Measurements from ENCODE around the gene NEUROD4. TPM values are rescaled to one million over a fixed set of nuclear protein-coding genes. Genes with fewer than 3 reads are reported as not detected.

NEUROD4 gene
- total RNA-seq, 1 experiment from 2014 or later: not detected

DNA sequence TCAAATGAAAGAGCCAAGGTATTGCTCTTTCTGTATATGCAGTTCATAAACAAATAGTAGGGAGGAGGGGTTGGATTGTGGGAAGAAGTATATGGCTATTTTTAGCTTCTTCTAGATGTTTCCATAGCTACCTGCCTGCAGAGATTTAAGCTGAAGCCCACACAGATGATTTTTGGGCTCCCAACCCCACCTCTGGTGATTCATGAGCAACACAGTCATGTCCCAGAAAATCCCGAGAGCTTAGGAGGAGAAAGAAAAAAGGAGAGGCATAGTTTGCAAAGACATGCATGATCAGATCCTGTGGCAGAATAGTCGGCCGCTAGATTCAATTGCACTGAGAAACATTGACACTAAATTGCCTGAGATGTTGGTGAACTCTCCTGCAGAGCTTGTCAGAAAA, 49.0 kb upstream of the NEUROD4 start (continued):
- TF ChIP-seq, protein P1, sequence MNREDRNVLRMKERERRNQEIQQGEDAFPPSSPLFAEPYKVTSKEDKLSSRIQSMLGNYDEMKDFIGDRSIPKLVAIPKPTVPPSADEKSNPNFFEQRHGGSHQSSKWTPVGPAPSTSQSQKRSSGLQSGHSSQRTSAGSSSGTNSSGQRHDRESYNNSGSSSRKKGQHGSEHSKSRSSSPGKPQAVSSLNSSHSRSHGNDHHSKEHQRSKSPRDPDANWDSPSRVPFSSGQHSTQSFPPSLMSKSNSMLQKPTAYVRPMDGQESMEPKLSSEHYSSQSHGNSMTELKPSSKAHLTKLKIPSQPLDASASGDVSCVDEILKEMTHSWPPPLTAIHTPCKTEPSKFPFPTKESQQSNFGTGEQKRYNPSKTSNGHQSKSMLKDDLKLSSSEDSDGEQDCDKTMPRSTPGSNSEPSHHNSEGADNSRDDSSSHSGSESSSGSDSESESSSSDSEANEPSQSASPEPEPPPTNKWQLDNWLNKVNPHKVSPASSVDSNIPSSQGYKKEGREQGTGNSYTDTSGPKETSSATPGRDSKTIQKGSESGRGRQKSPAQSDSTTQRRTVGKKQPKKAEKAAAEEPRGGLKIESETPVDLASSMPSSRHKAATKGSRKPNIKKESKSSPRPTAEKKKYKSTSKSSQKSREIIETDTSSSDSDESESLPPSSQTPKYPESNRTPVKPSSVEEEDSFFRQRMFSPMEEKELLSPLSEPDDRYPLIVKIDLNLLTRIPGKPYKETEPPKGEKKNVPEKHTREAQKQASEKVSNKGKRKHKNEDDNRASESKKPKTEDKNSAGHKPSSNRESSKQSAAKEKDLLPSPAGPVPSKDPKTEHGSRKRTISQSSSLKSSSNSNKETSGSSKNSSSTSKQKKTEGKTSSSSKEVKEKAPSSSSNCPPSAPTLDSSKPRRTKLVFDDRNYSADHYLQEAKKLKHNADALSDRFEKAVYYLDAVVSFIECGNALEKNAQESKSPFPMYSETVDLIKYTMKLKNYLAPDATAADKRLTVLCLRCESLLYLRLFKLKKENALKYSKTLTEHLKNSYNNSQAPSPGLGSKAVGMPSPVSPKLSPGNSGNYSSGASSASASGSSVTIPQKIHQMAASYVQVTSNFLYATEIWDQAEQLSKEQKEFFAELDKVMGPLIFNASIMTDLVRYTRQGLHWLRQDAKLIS (CRISPR knock-in tag; IDR thresholded peaks at IDR 0.05; ENCODE audit: borderline replicate concordance): no peak
- TF ChIP-seq, protein P2, sequence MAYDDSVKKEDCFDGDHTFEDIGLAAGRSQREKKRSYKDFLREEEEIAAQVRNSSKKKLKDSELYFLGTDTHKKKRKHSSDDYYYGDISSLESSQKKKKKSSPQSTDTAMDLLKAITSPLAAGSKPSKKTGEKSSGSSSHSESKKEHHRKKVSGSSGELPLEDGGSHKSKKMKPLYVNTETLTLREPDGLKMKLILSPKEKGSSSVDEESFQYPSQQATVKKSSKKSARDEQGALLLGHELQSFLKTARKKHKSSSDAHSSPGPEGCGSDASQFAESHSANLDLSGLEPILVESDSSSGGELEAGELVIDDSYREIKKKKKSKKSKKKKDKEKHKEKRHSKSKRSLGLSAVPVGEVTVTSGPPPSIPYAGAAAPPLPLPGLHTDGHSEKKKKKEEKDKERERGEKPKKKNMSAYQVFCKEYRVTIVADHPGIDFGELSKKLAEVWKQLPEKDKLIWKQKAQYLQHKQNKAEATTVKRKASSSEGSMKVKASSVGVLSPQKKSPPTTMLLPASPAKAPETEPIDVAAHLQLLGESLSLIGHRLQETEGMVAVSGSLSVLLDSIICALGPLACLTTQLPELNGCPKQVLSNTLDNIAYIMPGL (CRISPR knock-in tag; IDR thresholded peaks at IDR 0.05): no peak
- TF ChIP-seq ESRRA (CRISPR knock-in tag; IDR thresholded peaks at IDR 0.05; ENCODE audit: borderline replicate concordance) (no peak), GABPB1 (CRISPR knock-in tag; IDR thresholded peaks at IDR 0.05) (no peak)

DNA sequence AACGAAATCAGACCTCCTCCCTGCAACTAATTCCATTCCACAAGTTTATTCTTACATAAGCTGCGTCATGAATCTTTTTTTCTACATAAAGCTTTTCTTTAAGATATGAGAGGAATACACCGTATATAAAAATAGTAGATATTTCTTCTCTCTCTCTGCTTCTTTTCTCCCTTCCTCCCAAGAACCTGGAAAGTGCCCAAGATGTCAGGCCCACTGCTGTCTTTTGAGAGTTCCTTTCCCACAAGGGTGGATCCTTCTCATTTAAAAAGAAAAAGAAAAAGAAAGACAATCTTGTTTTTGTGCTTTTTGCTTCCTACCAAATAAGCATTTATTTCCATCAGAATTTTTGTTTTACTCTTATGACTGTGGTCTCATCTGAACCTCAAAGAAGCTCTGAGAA, 46.2 kb upstream of the NEUROD4 start:
- POLR2A ChIA-PET: no interaction called here
- ATAC-seq (no peak), DNase-seq (ENCODE audit: low spot score) (no peak)
- CTCF ChIA-PET: interaction anchor here (0.9 to 5.0 kb wide), 4 partner anchors 24 to 224 kb away, joined by 3 to 44 read pairs (median 4); no protein-coding TSS in a partner anchor
- H3K27me3 Mint-ChIP-seq (ENCODE audit: low read depth): no peaks in the 10 kb centered on the region
- H3K27ac Mint-ChIP-seq: no peak overlapping the region
- H3K36me3 Mint-ChIP-seq: no peaks in the 10 kb centered on the region
- no peaks in the 10 kb centered on the region for H3K9me3 Mint-ChIP-seq
- no peak overlapping the region for H3K4me3 Mint-ChIP-seq
- peaks cover 18% of the 10 kb centered on the region for H3K4me1 Mint-ChIP-seq
- no peak for TF ChIP-seq TP53 (CRISPR knock-in tag; IDR thresholded peaks at IDR 0.05)
- TF ChIP-seq KAT7 (CRISPR knock-in tag; IDR thresholded peaks at IDR 0.05; ENCODE audit: borderline replicate concordance): no peak
- TF ChIP-seq, protein P3, sequence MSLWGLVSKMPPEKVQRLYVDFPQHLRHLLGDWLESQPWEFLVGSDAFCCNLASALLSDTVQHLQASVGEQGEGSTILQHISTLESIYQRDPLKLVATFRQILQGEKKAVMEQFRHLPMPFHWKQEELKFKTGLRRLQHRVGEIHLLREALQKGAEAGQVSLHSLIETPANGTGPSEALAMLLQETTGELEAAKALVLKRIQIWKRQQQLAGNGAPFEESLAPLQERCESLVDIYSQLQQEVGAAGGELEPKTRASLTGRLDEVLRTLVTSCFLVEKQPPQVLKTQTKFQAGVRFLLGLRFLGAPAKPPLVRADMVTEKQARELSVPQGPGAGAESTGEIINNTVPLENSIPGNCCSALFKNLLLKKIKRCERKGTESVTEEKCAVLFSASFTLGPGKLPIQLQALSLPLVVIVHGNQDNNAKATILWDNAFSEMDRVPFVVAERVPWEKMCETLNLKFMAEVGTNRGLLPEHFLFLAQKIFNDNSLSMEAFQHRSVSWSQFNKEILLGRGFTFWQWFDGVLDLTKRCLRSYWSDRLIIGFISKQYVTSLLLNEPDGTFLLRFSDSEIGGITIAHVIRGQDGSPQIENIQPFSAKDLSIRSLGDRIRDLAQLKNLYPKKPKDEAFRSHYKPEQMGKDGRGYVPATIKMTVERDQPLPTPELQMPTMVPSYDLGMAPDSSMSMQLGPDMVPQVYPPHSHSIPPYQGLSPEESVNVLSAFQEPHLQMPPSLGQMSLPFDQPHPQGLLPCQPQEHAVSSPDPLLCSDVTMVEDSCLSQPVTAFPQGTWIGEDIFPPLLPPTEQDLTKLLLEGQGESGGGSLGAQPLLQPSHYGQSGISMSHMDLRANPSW (CRISPR knock-in tag; conservative IDR thresholded peaks at IDR 0.05; ENCODE audit: low read depth): no peak
- no peak for TF ChIP-seq SMAD4 (CRISPR knock-in tag; IDR thresholded peaks at IDR 0.05)
- TF ChIP-seq, protein P4, sequence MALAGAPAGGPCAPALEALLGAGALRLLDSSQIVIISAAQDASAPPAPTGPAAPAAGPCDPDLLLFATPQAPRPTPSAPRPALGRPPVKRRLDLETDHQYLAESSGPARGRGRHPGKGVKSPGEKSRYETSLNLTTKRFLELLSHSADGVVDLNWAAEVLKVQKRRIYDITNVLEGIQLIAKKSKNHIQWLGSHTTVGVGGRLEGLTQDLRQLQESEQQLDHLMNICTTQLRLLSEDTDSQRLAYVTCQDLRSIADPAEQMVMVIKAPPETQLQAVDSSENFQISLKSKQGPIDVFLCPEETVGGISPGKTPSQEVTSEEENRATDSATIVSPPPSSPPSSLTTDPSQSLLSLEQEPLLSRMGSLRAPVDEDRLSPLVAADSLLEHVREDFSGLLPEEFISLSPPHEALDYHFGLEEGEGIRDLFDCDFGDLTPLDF (CRISPR knock-in tag; IDR thresholded peaks at IDR 0.05): no peak
- no peak for TF ChIP-seq CREB1 (CRISPR knock-in tag; IDR thresholded peaks at IDR 0.05)
- TF ChIP-seq CREM (CRISPR knock-in tag; IDR thresholded peaks at IDR 0.05): no peak
- no peak for TF ChIP-seq JAZF1 (CRISPR knock-in tag; IDR thresholded peaks at IDR 0.05)
- no peak for TF ChIP-seq ZNF317 (CRISPR knock-in tag; IDR thresholded peaks at IDR 0.05; ENCODE audit: borderline replicate concordance, low read depth)
- no peak for TF ChIP-seq RELA (CRISPR knock-in tag; IDR thresholded peaks at IDR 0.05; ENCODE audit: borderline replicate concordance)
- TF ChIP-seq, protein P5, sequence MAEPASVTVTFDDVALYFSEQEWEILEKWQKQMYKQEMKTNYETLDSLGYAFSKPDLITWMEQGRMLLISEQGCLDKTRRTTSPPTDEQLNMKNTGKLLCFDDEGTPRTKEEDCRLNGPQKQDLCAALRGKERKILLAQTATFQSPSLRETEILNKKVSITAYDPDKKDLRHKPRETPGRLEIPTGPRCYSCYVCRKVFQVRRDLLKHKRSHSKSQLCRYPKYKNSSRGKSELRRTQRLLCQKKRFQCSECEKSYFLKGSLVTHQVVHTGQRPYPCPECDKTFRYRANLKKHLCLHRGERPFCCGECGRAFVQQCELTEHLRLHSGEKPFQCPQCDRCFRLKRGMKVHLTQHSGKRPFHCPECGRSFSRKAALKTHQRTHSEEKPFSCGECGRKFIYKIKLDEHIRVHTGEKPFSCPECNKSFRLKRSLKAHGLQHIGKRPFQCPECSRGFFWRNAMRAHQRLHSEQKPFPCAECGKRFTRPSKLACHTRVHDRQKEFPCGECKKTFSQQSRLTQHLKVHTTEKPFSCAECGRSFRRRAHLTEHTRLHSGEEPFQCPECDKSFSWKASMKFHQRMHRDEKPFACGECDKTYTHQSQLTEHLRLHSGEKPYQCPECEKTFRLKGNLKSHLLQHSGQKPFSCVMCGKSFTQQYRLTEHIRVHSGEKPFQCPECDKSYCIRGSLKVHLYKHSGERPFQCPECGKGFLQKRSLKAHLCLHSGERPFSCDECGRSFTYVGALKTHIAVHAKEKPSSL (CRISPR knock-in tag; conservative IDR thresholded peaks at IDR 0.05): no peak
- TF ChIP-seq CBFB (CRISPR knock-in tag; IDR thresholded peaks at IDR 0.05; ENCODE audit: low read depth): no peak
- TF ChIP-seq, protein P6, sequence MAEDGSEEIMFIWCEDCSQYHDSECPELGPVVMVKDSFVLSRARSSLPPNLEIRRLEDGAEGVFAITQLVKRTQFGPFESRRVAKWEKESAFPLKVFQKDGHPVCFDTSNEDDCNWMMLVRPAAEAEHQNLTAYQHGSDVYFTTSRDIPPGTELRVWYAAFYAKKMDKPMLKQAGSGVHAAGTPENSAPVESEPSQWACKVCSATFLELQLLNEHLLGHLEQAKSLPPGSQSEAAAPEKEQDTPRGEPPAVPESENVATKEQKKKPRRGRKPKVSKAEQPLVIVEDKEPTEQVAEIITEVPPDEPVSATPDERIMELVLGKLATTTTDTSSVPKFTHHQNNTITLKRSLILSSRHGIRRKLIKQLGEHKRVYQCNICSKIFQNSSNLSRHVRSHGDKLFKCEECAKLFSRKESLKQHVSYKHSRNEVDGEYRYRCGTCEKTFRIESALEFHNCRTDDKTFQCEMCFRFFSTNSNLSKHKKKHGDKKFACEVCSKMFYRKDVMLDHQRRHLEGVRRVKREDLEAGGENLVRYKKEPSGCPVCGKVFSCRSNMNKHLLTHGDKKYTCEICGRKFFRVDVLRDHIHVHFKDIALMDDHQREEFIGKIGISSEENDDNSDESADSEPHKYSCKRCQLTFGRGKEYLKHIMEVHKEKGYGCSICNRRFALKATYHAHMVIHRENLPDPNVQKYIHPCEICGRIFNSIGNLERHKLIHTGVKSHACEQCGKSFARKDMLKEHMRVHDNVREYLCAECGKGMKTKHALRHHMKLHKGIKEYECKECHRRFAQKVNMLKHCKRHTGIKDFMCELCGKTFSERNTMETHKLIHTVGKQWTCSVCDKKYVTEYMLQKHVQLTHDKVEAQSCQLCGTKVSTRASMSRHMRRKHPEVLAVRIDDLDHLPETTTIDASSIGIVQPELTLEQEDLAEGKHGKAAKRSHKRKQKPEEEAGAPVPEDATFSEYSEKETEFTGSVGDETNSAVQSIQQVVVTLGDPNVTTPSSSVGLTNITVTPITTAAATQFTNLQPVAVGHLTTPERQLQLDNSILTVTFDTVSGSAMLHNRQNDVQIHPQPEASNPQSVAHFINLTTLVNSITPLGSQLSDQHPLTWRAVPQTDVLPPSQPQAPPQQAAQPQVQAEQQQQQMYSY (CRISPR knock-in tag; IDR thresholded peaks at IDR 0.05): no peak
- no peak for TF ChIP-seq FOXK1 (CRISPR knock-in tag; IDR thresholded peaks at IDR 0.05)
